Measurements from ENCODE around the gene ABTB1.

- TF ChIP-seq, protein P1, sequence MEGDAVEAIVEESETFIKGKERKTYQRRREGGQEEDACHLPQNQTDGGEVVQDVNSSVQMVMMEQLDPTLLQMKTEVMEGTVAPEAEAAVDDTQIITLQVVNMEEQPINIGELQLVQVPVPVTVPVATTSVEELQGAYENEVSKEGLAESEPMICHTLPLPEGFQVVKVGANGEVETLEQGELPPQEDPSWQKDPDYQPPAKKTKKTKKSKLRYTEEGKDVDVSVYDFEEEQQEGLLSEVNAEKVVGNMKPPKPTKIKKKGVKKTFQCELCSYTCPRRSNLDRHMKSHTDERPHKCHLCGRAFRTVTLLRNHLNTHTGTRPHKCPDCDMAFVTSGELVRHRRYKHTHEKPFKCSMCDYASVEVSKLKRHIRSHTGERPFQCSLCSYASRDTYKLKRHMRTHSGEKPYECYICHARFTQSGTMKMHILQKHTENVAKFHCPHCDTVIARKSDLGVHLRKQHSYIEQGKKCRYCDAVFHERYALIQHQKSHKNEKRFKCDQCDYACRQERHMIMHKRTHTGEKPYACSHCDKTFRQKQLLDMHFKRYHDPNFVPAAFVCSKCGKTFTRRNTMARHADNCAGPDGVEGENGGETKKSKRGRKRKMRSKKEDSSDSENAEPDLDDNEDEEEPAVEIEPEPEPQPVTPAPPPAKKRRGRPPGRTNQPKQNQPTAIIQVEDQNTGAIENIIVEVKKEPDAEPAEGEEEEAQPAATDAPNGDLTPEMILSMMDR (IDR thresholded peaks at IDR 0.05) = no peak
- TF ChIP-seq ZFX (IDR thresholded peaks at IDR 0.05; ENCODE audit: borderline replicate concordance) = no peak
These were observed 49.5 kb downstream of the ABTB1 start for GRCh38 chr3:127722091-127722784.
